Measurements from ENCODE around the gene SPATA3.
"Not testable (repeated sequence)": the region's sequence is repeated elsewhere in the genome, so short reads cannot be mapped to it uniquely, and the experiment has no call there.

Gene SPATA3

GRCh38 chr2:230999477-230999876 lies 3.6 kb downstream of the SPATA3 start:
- no peak for DNase-seq

GRCh38 chr2:231000211-231000904 lies 4.4 kb downstream of the SPATA3 start:
- DNase-seq = no peak

DNA sequence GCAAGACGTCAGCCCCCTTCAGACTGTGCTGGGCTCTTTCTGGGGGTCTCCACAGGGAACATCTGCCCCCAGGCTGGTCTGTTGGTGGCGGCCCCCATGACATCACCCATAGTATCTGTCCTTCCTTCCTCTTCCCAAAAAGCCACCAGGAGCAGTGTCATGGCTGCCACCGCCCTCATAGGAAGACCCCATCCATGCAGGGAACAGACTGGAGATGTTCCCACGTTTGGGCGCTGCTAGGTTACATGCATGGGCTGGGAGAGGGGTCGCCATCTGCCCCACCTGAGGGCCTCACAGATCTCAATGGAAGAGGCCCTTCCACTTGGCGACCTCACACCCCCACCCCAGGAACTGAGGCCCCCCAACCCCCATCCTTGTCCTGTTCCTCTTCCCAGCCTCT lies 5.1 kb downstream of the SPATA3 start:
- DNase-seq = no peak

DNA sequence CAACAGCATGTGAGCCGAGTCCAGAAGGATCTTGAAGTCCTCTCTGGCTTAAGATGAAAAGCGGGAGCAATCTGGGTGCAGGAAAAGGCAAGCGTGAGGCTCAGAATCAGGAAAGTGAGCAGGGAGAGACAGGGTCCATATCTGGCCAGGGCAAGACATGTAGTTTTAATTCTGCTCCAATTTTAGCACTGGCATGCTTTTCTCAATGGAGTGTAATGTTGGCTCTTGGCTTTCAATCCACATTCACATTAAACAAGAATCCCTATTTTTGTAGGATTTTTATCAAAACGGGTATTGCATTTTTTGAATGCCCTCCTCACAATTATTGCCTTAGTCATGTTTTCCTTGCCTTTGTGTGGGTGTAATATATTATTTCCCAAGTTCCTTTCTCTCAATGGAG lies 6.0 kb downstream of the SPATA3 start:
- DNase-seq = no peak

- no peak for DNase-seq
Measured at GRCh38 chr2:231002641-231003040, 6.7 kb downstream of the SPATA3 start.

DNA sequence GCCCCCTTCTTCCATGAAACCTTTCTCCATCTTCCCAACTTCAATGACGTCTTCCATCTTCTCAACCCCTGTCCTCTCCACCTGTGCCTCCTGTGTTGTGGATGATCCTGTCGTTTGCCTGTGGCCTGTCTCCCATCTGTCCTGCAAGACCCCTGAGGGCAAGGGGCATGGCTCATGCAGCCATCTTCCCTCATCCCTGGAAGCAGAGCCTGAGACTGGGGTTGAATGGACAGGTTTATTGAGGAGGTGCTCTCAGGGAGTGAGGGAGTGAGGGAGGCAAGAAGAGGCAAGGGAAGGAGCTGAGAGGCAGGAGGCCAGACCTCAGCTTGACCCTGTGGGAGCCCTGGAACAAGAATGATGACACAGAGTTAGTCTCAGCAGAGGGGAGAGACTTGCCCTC lies 7.3 kb downstream of the SPATA3 start:
- DNase-seq = no peak

GRCh38 chr2:231004930-231005329 lies 9.0 kb downstream of the SPATA3 start:
- not testable (repeated sequence) for DNase-seq

DNA sequence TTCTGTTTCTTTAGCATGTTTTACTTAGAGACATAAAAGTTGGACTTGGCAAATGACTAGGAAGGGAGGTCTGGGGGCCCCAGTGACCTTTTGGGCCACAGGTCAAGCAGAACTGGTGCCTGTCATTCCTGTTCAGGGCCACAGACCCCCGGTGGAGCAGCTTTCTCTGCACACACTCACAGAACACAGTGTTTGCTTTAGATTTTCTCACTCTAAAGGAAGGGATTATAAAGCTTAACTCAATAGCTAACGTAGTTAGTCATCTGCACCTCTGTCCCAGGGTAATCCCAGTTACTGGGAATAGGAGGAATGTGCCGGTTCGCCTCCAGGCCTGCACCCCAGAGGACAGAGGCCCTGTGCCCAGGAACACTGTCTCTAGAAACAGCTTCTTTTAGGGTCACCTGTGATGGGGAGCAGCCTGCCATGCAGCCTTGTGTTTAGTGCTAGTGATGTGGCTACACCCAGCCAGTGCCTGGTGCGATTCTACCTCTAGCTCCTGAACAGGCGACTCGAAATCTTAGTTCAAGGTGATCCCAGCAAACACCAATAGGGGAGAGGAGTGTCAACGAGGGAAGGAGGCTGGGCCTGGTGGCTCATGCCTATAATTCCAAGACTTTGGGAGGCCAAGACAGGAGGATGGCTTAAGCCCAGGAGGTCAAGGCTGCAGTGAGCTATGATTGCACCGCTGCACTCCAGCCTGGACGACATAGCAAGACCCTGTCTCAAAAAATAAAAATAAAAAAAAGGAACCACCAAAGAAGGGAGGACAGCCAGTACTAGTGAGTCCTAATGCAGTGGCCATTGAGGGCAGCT lies 11.6 kb downstream of the SPATA3 start:
- DNase-seq = no peak

DNA sequence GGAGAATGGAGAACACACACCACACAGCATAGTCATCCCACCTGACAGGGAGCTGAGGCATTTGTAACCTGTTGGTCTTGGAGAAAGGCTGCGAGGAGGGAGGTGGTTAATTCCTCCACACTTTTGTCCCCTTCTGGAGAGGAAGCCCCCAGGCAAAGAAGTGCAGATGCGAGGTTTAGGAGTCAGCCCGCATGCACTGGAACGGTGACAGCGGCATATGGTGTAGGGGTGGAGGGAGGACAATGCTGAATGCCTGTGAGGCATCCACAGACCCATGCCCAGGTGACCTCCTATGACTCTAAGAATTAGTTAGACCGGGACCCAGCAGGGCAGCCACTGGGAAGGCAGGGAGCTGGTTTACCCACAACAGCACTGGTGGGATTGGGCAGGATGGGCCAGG lies 12.2 kb downstream of the SPATA3 start:
- no peak for DNase-seq

- DNase-seq = no peak
Measured at GRCh38 chr2:231009236-231009919, 13.5 kb downstream of the SPATA3 start.

- DNase-seq = no peak
Measured at GRCh38 chr2:231010201-231010730, 14.3 kb downstream of the SPATA3 start.

GRCh38 chr2:231011526-231011925 lies 15.6 kb downstream of the SPATA3 start:
- no peak for DNase-seq

- DNase-seq = no peak
Measured at GRCh38 chr2:231012463-231012862, 16.5 kb downstream of the SPATA3 start.

- no peak for DNase-seq
Measured at GRCh38 chr2:231013820-231014219, 17.9 kb downstream of the SPATA3 start.

GRCh38 chr2:231015478-231015877 lies 19.6 kb downstream of the SPATA3 start:
- DNase-seq = no peak

DNA sequence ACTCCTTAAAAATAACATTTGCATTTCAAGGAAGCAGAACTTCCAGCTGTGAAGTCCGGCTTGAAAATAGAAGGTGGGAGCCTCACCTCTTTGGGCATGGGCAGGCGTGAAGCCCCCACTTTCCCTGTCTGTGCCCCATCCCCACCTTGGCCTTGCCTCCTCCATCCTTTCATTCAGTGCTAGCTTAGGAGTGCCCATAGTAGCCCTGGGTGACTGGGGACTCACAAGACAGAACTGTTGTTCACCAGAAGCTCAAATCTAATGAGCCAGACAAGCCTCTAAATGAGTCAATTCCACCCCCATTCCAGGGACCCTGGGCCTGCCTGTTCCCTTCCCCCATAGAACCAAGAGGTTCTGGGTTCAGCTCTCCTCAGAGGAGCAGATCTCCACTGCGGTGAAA lies 20.0 kb downstream of the SPATA3 start:
- DNase-seq = no peak

- DNase-seq = no peak
Measured at GRCh38 chr2:231016566-231017230, 20.8 kb downstream of the SPATA3 start.

DNA sequence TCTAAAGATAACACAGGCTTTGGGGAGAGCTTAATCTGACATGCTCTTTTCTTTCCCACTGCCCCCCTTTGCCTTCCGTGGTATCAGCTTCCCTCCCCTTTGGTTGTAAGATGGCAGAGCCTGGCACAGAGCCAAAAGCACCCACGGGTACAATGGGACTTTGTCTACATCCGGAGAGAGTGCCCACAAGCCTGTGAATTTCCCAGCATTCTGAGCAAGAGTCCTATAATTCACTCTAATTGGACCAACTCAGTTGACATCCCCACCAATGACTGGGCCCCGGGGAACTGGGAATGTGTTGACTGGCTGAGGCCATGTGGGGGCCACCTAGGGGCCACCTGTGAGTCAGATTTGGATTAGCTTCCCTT lies 21.3 kb downstream of the SPATA3 start:
- DNase-seq = no peak

- DNase-seq = no peak
Measured at GRCh38 chr2:231018184-231018583, 22.3 kb downstream of the SPATA3 start.

DNA sequence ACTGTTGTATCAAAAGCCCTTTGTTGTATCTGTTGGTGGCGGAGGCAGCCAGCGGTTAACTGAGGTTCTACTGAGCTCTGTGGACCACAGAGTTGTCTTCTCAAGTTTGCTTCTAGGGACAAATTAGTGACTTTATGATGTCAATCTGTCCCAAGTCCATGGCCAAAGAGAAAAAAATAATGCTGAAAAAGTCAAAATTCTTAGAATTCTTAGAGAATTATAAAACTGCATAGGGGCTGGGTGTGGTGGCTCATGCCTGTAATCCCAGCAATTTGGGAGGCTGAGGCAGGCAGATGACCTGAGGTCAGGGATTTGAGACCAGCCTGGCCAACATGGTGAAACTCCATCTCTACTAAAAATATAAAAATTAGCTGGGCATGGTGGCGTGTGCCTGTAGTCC lies 29.1 kb downstream of the SPATA3 start:
- not testable (repeated sequence) for DNase-seq

DNA sequence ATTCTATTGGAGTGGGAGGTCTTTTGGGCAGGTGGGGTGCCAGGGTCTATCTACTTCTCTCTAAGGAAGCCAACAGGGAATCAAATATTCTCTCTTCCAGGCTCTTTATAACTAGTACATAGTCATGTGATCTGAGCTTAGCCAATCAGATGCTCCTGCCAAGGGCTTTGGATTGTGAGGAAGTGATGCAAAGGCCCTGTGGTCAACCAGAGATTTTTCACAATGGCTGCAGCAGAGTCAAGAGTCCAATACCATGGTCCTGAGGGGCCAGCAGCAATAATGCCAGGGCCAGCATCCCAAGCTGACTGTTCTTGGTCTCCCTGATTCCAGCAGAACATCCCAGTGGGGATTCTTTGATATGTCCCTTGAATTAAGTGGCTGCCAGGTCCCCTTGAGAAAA lies 33.0 kb downstream of the SPATA3 start:
- no peak for DNase-seq

DNA sequence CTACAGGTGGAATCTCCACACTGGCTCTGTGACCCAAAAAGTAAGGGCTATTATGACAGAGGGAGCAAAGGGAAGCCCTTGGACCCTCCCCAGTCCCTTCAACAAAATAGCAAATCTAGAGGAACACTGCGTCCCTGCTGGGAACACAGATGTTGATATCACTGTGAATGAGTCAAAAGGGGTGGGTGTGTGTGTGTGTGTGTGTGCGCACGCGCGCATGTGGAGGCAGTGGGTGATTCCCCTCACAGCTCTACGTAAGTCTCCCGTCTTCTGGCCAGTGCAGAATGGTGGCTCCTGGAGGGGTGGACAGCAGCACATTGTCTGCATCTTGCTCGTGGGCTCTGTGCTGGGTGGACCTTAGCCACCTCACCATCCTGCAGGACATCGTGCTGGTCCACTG lies 33.6 kb downstream of the SPATA3 start:
- DNase-seq = no peak

DNA sequence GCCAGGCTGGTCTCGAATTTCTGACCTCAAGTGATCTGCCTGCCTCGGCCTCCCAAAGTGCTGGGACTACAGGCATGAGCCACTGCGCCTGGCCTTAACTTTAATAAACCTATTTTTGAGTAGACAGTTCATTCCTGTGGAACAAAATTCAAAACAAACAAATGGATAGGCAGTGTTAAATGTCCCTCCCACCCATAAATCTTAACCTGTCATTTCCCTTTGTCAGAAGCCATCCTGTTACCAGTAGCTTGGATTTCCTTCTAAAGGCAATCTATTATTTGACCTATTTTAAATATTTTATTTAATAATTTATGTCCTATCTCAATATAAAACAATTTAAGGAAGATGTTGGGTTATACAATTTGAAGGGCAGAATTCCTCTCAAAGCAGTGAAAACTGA lies 34.8 kb downstream of the SPATA3 start:
- no peak for DNase-seq

All from stimulated activated naive CD4-positive, alpha-beta T cell treated with Interleukin-2 at 50 U/mL for 16 hours (primary cell).